ENCODE measurements around the gene NHERF1.

DNA sequence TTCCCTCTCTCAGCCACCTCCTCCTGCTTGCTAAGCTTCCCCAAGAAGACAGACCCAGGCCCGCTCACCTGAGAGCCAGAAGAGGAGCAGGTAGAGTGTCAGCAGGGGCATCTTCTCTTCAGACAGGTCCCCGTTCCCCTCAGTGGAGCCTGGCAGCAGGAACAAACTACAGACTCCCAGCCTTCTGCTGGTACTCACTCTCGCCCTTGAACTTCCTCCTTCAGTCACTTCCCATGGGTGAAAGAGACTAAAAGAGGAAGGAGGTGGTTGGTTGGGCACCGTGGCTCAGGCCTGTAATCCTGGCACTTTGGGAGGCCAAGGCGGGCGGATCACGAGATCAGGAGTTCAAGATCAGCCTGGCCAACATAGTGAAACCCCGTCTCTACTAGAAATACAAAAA is 35.7 kb upstream of the NHERF1 start, which contains the start of gene CD300LF:
- TF ChIP-seq POLR2A (IDR thresholded peaks at IDR 0.05): no peak
- TF ChIP-seq, protein P1, sequence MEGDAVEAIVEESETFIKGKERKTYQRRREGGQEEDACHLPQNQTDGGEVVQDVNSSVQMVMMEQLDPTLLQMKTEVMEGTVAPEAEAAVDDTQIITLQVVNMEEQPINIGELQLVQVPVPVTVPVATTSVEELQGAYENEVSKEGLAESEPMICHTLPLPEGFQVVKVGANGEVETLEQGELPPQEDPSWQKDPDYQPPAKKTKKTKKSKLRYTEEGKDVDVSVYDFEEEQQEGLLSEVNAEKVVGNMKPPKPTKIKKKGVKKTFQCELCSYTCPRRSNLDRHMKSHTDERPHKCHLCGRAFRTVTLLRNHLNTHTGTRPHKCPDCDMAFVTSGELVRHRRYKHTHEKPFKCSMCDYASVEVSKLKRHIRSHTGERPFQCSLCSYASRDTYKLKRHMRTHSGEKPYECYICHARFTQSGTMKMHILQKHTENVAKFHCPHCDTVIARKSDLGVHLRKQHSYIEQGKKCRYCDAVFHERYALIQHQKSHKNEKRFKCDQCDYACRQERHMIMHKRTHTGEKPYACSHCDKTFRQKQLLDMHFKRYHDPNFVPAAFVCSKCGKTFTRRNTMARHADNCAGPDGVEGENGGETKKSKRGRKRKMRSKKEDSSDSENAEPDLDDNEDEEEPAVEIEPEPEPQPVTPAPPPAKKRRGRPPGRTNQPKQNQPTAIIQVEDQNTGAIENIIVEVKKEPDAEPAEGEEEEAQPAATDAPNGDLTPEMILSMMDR (IDR thresholded peaks at IDR 0.05): no peak

Measured in prostate gland (tissue), 2 donors.